SK-N-DZ (cell line): ENCODE data around the gene WNT3A.

Experiments used
- DNase-seq: peaks from one replicate; pipeline ENCODE4 v3.0.0-alpha.2; 2015; ENCODE audit warnings: low spot score

Gene WNT3A

GRCh38 chr1:228031276-228031995 is 24.6 kb downstream of the WNT3A start:
- DNase-seq = no peak

- DNase-seq = no peak
These were observed 25.2 kb downstream of the WNT3A start for GRCh38 chr1:228032041-228032440.

- no peak for DNase-seq
These were observed 26.6 kb downstream of the WNT3A start for GRCh38 chr1:228033376-228033775.

GRCh38 chr1:228034954-228035837 is 28.4 kb downstream of the WNT3A start:
- no peak for DNase-seq

GRCh38 chr1:228035844-228036243 is 29.0 kb downstream of the WNT3A start:
- DNase-seq = no peak

GRCh38 chr1:228036701-228037231 is 30.0 kb downstream of the WNT3A start:
- no peak for DNase-seq

GRCh38 chr1:228037401-228038386 is 30.9 kb downstream of the WNT3A start:
- no peak for DNase-seq

GRCh38 chr1:228038387-228039005 is 31.7 kb downstream of the WNT3A start:
- DNase-seq = no peak

GRCh38 chr1:228039006-228039903 is 32.5 kb downstream of the WNT3A start:
- DNase-seq = no peak

- no peak for DNase-seq
These were observed 33.2 kb downstream of the WNT3A start for GRCh38 chr1:228039986-228040385.

GRCh38 chr1:228041316-228041715 is 34.5 kb downstream of the WNT3A start:
- no peak for DNase-seq

- no peak for DNase-seq
These were observed 35.7 kb downstream of the WNT3A start for GRCh38 chr1:228042508-228042907.

- DNase-seq = no peak
These were observed 36.6 kb downstream of the WNT3A start for GRCh38 chr1:228043281-228043848.

- no peak for DNase-seq
These were observed 38.2 kb downstream of the WNT3A start for GRCh38 chr1:228044961-228045360.

- DNase-seq = no peak
These were observed 38.6 kb downstream of the WNT3A start for GRCh38 chr1:228045405-228045804.

- no peak for DNase-seq
These were observed 39.1 kb downstream of the WNT3A start for GRCh38 chr1:228045871-228046270.

GRCh38 chr1:228046421-228047182 is 39.8 kb downstream of the WNT3A start:
- DNase-seq = no peak

GRCh38 chr1:228047183-228047466 is 40.3 kb downstream of the WNT3A start:
- no peak for DNase-seq

GRCh38 chr1:228048120-228048519 is 41.3 kb downstream of the WNT3A start:
- no peak for DNase-seq
